Activated effector memory CD4-positive, alpha-beta T cell treated with Interleukin-2 at 50 U/mL for 16 hours (primary cell): Measurements from ENCODE around the gene RIMS3.
A peak's percentile ranks its signal among the peaks of the same experiment; 100 is the strongest.

ENCODE experiments used
- DNase-seq: peaks from one replicate; pipeline ENCODE4 v3.0.0-alpha.2; 2020

The RIMS3 gene

DNA sequence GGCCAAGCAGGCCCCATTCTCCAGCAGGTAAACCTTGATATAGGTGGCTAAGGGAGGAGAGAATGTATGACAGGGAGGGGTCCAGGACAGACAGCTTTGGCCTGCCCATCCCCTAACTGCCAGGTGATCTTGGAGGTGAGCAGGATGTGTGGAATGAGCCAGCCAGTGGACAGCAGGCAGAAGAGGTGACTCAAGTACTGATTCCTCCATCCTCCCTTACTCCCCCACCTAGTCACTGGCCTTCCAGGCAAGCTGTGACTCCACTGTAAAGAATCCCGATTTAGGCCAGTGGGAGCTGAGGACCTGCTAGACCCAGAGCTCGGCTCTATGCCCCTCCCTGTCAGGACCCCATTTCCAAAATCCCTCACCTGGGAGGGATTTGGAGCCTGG lies 36.6 kb downstream of the RIMS3 start:
- DNase-seq: no peak

DNA sequence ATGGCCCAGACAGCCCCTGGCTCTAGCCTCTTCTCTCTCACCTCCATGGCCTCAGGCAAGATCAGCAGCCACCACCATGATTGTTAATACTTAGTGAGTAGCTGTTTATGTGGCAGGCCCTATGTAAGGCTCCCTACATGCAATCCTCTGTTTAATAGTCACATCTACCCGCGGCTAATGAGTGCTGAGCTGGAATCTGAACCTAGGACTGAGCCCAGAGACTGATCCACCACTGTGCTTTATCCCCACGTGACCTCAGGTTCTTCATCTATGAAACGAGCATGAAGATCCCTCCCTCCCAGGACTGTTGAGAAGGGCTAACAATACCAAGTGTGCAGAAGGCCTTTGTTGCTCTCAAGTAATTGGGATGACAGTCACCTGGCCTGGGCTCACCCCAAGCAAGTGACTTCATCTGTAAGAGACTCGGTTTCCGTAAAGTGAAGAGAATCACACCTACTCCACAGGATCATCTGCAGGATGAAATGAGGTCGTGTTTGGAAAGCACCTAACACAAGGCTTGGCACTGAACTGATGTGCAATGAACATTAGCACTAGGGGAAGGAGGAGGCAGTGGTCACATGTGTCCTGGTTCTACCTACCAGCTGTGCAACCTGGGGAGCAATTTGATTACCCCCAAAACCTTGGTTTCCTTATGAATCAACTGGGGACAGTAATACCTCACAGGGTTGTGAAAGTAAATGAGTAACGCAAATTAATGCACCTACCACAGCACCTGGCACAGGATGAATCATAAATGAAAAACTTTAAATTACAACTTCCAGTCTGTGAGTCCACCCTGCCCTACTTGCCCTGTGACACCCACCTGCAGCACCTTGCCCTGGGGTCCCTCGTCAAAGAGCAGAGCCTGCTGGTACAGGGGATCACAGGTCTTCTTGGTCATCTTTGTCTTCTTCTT lies 37.2 kb downstream of the RIMS3 start:
- no peak for DNase-seq

GRCh38 chr1:40626383-40626770 lies 39.1 kb downstream of the RIMS3 start:
- DNase-seq: no peak

DNA sequence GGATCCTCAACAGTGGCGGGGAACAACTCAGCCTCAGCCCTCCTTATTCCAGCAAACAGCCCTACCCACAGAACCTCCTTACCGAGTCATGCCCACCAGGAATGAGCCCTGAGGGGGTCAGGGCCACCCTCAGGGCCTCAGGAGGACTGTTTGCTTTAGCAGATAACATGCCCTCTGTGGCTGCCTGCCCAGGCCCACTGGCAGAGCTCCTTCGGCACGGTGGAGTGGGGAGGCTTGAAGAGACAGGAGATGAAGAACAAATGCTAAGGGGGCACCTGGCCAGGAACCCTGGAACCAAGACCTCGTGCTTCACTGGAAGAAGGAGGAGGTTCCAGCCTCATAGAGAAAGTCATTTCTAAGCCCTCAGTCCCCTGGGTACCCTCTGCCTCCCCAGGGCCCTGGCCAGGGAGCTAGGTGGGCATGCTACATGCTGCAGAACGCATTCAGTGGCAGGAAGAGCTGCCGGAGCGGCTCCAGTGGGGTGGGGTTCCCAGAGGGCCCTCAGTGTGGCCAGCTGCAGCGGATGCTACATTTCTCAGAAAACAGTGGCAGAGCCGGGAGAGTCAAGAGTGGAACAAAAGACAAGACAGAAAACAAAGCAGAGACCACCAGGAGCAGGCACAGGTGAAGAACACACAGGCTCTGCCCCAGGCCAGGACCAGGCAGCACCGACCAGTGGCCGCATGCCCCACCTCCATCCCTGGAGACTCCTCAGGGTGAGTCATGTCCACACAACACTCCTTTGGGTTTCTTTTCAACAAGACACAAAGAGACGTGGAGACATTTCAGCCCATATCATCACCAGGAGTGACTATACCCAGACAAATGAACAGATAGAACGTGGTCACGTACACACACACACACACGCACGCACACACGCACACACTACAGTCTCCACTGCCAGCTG lies 39.8 kb downstream of the RIMS3 start:
- DNase-seq: no peak

DNA sequence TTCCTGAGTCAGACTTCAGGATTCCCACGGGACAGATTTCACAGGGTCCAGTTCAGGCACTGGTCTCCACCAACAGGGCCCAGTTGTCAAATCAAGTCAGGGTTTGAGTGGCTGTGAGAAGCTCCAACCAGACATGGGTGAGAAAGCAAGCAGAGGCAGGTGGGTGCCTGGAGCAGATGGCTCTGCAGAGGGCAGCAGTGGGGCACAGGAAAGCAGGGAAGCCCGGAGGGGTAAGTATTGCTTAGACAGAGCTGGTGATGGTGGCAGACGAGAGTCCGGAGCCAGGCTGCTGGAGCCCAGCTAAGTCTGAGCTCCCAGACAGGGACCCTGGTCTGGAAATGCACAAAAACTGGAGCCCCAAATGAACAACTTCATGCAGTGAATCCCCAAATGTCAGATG lies 40.4 kb downstream of the RIMS3 start:
- DNase-seq: no peak

DNA sequence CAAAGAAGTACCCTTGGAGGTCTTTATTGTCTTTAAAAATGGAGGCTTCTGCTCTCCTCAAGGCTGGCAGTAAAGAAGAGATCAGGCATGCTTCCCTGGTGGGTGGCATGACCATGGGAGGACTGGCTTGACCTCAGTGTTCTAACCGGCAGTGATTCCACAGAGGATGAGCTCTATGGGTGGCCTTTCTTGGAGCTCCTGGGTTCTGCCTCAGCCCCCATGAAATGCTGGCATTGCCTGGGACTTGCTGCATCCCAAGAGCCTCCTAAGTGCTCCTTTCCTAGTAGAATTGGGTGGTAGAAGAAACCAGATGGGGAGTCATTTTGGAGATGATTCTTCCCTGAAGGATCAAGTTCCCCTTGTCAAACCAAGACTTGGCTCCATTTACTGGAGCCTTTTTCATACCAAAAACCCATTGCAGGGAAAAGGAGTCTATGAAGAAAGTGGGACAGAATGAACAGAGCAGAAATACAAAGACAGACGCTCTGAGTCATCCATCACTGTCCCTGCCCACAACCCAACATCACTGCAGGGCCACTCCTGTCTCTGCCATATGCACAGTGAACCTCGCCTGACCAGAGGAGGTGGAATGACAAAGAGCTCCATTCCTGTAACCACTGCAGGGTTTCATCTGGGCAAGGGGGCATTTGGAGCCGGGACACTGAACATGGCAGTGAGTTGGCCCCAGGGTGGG lies 42.4 kb downstream of the RIMS3 start:
- DNase-seq: no peak

GRCh38 chr1:40621821-40622450 lies 43.5 kb downstream of the RIMS3 start:
- DNase-seq: no peak

GRCh38 chr1:40620586-40621210 lies 44.8 kb downstream of the RIMS3 start:
- no peak for DNase-seq

DNA sequence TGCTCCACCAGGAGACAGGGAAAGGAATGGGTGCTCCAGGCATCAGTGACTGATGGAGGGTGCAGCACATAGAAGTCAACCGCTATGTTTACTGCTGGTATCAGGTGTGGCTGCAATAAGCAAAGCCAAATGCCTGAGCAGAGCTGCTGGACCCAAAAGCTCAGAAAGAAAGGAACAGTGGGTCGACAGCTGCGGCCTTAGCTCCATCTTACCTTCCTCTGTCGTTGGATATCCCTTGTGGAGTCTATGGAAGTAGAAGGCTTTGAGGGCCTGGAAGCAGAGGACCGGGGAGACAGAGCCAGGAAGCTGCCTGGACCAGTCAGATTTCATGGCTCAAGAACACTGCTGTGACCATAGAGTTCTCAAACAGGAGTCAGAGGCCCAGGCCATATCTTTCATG lies 45.3 kb downstream of the RIMS3 start:
- DNase-seq: no peak

- DNase-seq: no peak
These were observed 47.4 kb downstream of the RIMS3 start for GRCh38 chr1:40618108-40618507.

- DNase-seq: peak; percentile 42
These were observed 53.1 kb downstream of the RIMS3 start for GRCh38 chr1:40612345-40612831.

DNA sequence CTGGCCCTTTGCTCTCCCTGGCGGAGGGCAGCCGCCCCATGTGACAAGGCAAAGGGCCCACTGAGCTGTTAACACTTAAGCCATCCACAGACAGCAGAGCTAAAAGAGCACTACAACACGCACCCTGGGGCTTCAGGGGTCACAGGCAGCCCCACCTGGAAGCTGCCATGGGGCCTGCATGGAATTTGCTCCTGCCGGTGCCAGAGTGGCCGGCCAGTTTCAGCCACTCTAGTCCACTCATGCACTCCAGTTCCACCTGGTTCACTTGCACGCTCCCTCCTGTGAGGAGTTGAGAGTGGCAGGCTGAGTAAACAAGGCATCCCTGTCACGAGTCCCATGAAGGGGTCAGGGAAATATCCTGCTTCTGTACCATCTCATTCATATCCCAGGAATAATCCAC lies 55.3 kb downstream of the RIMS3 start:
- no peak for DNase-seq

DNA sequence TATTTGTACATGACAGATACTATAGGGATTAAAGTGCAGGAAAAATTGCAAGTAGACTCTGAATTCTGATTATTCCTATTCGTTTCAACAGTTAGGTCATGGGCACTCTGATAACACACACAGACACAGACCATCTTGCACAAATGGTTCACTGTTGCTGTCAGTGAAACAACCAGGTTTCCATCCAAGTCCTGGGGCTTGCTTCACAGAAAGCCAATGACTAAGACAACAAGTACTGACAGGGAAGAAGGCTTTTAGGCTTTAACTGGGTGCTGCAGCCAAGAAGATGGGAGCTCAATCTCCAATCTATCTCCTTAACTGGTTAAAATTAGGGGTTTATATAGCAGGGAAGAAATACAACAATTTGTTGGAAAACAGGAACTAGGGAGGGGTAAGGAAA lies 57.6 kb downstream of the RIMS3 start:
- no peak for DNase-seq

DNA sequence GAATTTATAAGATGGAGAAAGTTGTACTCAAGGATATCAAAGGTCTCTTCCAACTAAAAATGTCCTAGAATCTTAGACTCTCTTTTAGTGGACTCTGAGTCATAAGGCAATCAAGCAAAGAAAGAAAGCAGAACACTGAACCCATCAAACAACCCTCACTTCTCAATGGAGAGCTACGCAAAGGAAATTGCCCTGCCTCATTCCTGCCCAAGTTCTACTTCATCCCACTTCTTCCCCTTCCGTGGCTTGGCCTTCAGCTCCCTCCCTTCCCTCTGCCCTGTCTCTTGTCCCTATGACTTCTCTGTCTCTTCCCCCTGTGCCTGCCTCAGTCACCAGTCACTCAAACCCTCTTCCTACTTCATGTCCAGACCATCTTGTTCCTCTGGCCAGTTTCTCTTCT lies 58.5 kb downstream of the RIMS3 start:
- DNase-seq: no peak

GRCh38 chr1:40606194-40606593 lies 59.3 kb downstream of the RIMS3 start:
- no peak for DNase-seq

DNA sequence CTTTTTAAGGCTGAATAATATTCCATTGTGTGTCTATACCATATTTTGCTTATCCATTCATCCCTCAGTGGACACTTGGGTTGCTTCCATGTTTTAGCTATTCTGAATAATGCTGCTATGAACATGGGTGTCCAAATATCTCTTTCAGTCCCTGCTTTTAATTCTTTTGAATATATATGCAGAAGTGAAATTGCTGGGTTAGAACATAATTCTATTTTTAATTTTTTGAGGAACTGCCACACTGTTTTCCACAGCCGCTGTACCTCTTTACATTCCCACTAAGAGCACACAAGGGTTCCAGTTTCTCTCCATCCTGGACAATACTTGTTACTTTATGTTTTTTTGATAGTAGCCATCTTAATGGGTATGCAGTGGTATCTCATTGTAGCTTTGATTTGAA lies 65.6 kb downstream of the RIMS3 start:
- no peak for DNase-seq

- no peak for DNase-seq
These were observed 69.9 kb downstream of the RIMS3 start for GRCh38 chr1:40595623-40596022.

GRCh38 chr1:40594187-40594531 lies 71.3 kb downstream of the RIMS3 start:
- DNase-seq: no peak

- DNase-seq: no peak
These were observed 71.9 kb downstream of the RIMS3 start for GRCh38 chr1:40593449-40594186.

GRCh38 chr1:40592107-40592803 lies 73.2 kb downstream of the RIMS3 start:
- DNase-seq: no peak

GRCh38 chr1:40588586-40588985 lies 76.9 kb downstream of the RIMS3 start:
- DNase-seq: no peak
